Astrocyte (in vitro differentiated cells and primary cell): ENCODE results near the gene EFCAB6. TPM values are rescaled to one million over a fixed set of nuclear protein-coding genes. Genes with fewer than 3 reads are reported as not detected.

Experiments used
- DNase-seq: peaks from one replicate; pipeline ENCODE4 v3.0.0-alpha.2; 2010; ENCODE audit warnings: low read depth
- FAIRE-seq: peaks from 2 replicates; lab custom pipeline; 2011; peaks lifted over from hg19 to GRCh38; lab: Jason Lieb, UNC
- H2AFZ ChIP-seq: 2 replicates; pipeline ENCODE4 v1.6.0; 2012; ENCODE audit warnings: low read depth, low read length, inconsistent platforms
- H3K27ac ChIP-seq: 2 replicates; pipeline ENCODE4 v1.5.1; 2011; ENCODE audit warnings: low read depth, low read length, inconsistent platforms
- H3K27me3 ChIP-seq: 2 replicates; pipeline ENCODE4 v1.6.0; 2011; ENCODE audit warnings: low read length, inconsistent platforms; ENCODE audit not compliant: insufficient read depth
- H3K36me3 ChIP-seq: 2 replicates; pipeline ENCODE4 v1.5.1; 2011; ENCODE audit warnings: low read length, inconsistent platforms; ENCODE audit not compliant: insufficient read depth
- H3K4me1 ChIP-seq: 2 replicates; pipeline ENCODE4 v1.5.1; 2011; ENCODE audit warnings: low read length, inconsistent platforms; ENCODE audit not compliant: insufficient read depth
- H3K4me2 ChIP-seq: 2 replicates; pipeline ENCODE4 v1.6.0; 2012; ENCODE audit warnings: low read length, inconsistent platforms
- H3K4me3 ChIP-seq: 2 replicates; pipeline ENCODE4 v1.5.1; 2011; ENCODE audit warnings: low read depth, mild to moderate bottlenecking, low read length, inconsistent platforms; ENCODE audit not compliant: insufficient read depth
- H3K79me2 ChIP-seq: 2 replicates; pipeline ENCODE4 v1.6.0; 2012; ENCODE audit warnings: mild to moderate bottlenecking, low read length, inconsistent platforms; ENCODE audit not compliant: insufficient read depth
- H3K9ac ChIP-seq: 2 replicates; pipeline ENCODE4 v1.6.0; 2012; ENCODE audit warnings: mild to moderate bottlenecking, low read length, inconsistent platforms
- H3K9me3 ChIP-seq: 2 replicates; pipeline ENCODE4 v1.5.1; 2012; ENCODE audit warnings: low read depth, mild to moderate bottlenecking, low read length, inconsistent platforms; ENCODE audit not compliant: insufficient read depth
- H4K20me1 ChIP-seq: 2 replicates; pipeline ENCODE4 v1.6.0; 2012; ENCODE audit warnings: low read length, inconsistent platforms; ENCODE audit not compliant: insufficient read depth
- H3K27ac Mint-ChIP-seq: one replicate; pipeline ENCODE4 v1.8.0; 2021; ENCODE audit warnings: mild to moderate bottlenecking, mixed read lengths; ENCODE audit not compliant: unreplicated experiment
- H3K27me3 Mint-ChIP-seq: one replicate; pipeline ENCODE4 v1.8.0; 2021; ENCODE audit warnings: low read depth, mixed read lengths; ENCODE audit not compliant: unreplicated experiment
- H3K36me3 Mint-ChIP-seq: one replicate; pipeline ENCODE4 v1.8.0; 2021; ENCODE audit warnings: low read depth, mixed read lengths; ENCODE audit not compliant: unreplicated experiment
- H3K4me1 Mint-ChIP-seq: one replicate; pipeline ENCODE4 v1.8.0; 2021; ENCODE audit warnings: low read depth, mixed read lengths; ENCODE audit not compliant: unreplicated experiment
- H3K4me3 Mint-ChIP-seq: one replicate; pipeline ENCODE4 v1.8.0; 2021; ENCODE audit warnings: mild to moderate bottlenecking, moderate library complexity, mixed read lengths; ENCODE audit not compliant: unreplicated experiment
- H3K9me3 Mint-ChIP-seq: one replicate; pipeline ENCODE4 v1.8.0; 2021; ENCODE audit warnings: mild to moderate bottlenecking, mixed read lengths; ENCODE audit not compliant: unreplicated experiment
- CTCF ChIP-seq: IDR thresholded peaks from 2 replicates; pipeline ENCODE4 v1.5.1; 2011; ENCODE audit warnings: low read depth, mild to moderate bottlenecking, inconsistent platforms, low read length, moderate library complexity; ENCODE audit not compliant: insufficient read depth
- EZH2 ChIP-seq: IDR thresholded peaks from 2 replicates; pipeline ENCODE4 v1.6.1; 2012; ENCODE audit warnings: mild to moderate bottlenecking, low read length, inconsistent platforms; ENCODE audit not compliant: insufficient read depth
- total RNA-seq: library from RNA; stranded (reverse); gene quantifications from 2 replicates; pipeline ENCODE4 v1.2.1, GENCODE V29; 2021

EFCAB6 gene
- total RNA-seq, 1 donor from 2014 or later: 1.2 TPM

DNA sequence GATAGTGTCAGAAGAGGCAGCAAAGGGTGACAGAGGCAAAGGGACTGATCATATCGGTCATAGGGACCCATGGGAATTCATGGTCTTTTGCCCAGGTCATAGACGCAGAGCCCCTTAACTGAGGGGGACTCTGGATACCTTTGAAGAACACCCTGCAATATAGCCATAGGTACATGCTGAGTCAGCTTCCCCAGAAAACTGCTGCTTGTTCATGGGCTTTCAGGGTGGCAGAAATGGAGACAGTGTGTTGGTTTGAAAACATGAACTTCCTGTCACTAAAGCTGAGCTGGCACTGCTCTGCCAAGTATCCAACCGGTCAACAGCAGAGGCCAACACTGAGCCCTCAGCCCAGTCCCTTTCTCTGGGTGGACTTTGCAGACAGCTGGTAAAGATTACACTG is 114.2 kb downstream of the EFCAB6 start:
- Histone ChIP-seq H3K9me3 (no peaks in the 10 kb centered on the region), H3K4me1 (no peaks in the 10 kb centered on the region), H4K20me1 (no peaks in the 10 kb centered on the region), H3K9ac (no peak overlapping the region), H3K36me3 (no peaks in the 10 kb centered on the region), H3K79me2 (no peaks in the 10 kb centered on the region), H3K27ac (no peak overlapping the region), H3K4me2 (no peak overlapping the region), H2AFZ (no peak overlapping the region), H3K4me3 (no peak overlapping the region), H3K27me3 (no peaks in the 10 kb centered on the region)
- Mint-ChIP-seq H3K27ac (no peak overlapping the region), H3K36me3 (no peaks in the 10 kb centered on the region), H3K4me3 (no peak overlapping the region), H3K4me1 (peaks cover 3% of the 10 kb centered on the region), H3K27me3 (no peaks in the 10 kb centered on the region), H3K9me3 (peaks cover 5% of the 10 kb centered on the region)
- FAIRE-seq (no peak), DNase-seq (no peak)
- TF ChIP-seq CTCF (no peak), EZH2 (no peak)

DNA sequence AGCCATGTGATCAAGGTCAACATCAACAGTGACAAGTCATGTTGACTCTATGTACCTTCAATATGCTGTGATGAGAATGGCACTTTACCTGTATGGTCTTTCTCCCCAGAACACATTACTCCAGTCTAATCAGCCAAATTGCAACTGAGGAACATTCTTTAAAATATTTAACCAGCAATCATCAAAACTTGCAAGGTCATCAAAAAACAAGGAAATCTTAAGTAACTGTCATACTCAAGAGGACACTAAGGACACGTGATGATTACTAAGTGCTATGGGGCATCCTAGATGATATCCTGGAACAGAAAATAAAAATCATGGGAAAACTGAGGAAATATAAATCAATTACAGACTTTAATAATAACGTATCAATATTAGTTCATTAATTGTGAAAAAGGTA is 118.9 kb downstream of the EFCAB6 start:
- H3K36me3 Mint-ChIP-seq: no peaks in the 10 kb centered on the region
- Histone ChIP-seq H3K4me3 (no peak overlapping the region), H3K4me1 (no peaks in the 10 kb centered on the region), H3K9me3 (no peaks in the 10 kb centered on the region), H3K9ac (no peak overlapping the region), H3K36me3 (no peaks in the 10 kb centered on the region), H3K27ac (no peak overlapping the region), H2AFZ (no peak overlapping the region), H3K4me2 (no peak overlapping the region), H3K79me2 (no peaks in the 10 kb centered on the region), H4K20me1 (no peaks in the 10 kb centered on the region), H3K27me3 (no peaks in the 10 kb centered on the region)
- no peak for TF ChIP-seq CTCF
- no peak for TF ChIP-seq EZH2
- no peaks in the 10 kb centered on the region for H3K27me3 Mint-ChIP-seq
- H3K4me1 Mint-ChIP-seq: no peaks in the 10 kb centered on the region
- no peak for DNase-seq
- FAIRE-seq: no peak
- peaks cover 2% of the 10 kb centered on the region for H3K9me3 Mint-ChIP-seq
- H3K4me3 Mint-ChIP-seq: no peak overlapping the region
- no peak overlapping the region for H3K27ac Mint-ChIP-seq

GRCh38 chr22:43689356-43689755 is 122.7 kb downstream of the EFCAB6 start:
- TF ChIP-seq EZH2: no peak
- H3K36me3 Mint-ChIP-seq: no peaks in the 10 kb centered on the region
- H3K27ac Mint-ChIP-seq: no peak overlapping the region
- H3K36me3 ChIP-seq: no peaks in the 10 kb centered on the region
- H3K4me3 ChIP-seq: no peak overlapping the region
- H3K9me3 ChIP-seq: no peaks in the 10 kb centered on the region
- H3K27me3 Mint-ChIP-seq: peaks cover 2% of the 10 kb centered on the region
- no peak overlapping the region for H3K27ac ChIP-seq
- H3K9ac ChIP-seq: no peak overlapping the region
- H3K4me1 ChIP-seq: no peaks in the 10 kb centered on the region
- H3K9me3 Mint-ChIP-seq: peaks cover 2% of the 10 kb centered on the region
- H3K4me2 ChIP-seq: no peak overlapping the region
- H3K4me1 Mint-ChIP-seq: no peaks in the 10 kb centered on the region
- FAIRE-seq (no peak), DNase-seq (no peak)
- H2AFZ ChIP-seq: no peak overlapping the region
- no peaks in the 10 kb centered on the region for H3K27me3 ChIP-seq
- no peak overlapping the region for H3K4me3 Mint-ChIP-seq
- no peaks in the 10 kb centered on the region for H4K20me1 ChIP-seq
- H3K79me2 ChIP-seq: no peaks in the 10 kb centered on the region
